ENCODE data around the gene CSF2RB.

The CSF2RB gene

GRCh38 chr22:36892292-36892691 is 21.1 kb upstream of the CSF2RB start:
- DNase-seq, result no peak

DNA sequence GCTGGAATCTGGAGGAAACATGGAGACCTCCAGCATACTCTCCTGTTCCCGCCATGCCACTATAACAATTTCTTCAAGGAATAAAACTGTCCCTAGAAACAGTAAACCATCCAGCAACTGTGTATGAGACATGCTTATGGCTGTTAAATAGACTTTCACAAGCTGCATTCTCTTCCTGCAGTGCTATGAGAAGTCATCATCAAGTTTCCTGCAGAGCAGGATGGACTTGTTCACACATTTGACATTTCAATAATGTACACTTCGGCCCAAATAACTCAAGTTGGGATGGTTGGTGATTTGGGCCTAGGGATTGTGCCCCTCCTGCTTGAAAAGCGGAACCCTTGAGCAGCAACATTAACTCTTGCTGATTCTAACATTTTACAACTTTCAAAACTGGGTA is 20.2 kb upstream of the CSF2RB start:
- DNase-seq, result no peak

- DNase-seq, result no peak
Observed at GRCh38 chr22:36894266-36894665, 19.2 kb upstream of the CSF2RB start.

DNA sequence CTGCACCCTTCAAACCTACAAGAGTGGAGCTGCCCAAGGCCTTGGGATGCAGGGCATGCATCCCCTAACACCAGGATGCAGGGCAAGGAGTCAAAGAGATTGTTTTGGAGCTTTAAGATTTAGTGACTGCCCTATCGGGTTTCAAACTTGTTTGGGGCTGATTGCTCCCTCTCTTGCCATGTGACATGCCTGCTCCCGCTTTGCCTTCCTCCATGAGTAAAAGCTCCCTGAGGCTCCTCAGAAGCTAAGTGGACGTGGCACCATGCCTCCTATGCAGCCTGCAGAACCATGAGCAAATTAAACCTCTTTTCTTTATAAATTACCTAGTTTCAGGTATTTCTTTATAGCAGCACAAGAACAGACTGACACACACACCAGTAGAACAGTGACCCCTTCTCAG is 15.8 kb upstream of the CSF2RB start:
- no peak for DNase-seq

GRCh38 chr22:36898690-36899089 is 14.7 kb upstream of the CSF2RB start:
- no peak for DNase-seq

- DNase-seq, result no peak
Observed at GRCh38 chr22:36899498-36899897, 13.9 kb upstream of the CSF2RB start.

DNA sequence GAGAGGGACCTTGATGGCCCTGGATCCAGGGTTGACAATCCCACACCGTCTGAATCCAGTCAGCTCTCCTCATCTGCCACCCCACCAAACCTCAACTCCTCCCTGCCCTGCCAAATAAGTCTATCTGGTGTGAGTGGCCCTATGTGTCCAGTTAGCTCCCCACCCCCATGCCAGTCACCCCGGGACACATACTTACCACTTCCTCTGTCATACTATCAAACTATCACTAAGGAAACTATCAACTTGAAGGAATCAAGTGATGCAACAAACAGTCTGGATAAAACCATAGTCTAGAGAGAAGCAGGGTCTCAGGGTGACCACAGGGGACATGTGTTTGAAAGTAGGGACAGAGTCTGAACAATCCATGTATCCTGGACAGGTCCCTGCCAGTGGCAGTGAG is 13.2 kb upstream of the CSF2RB start:
- no peak for DNase-seq

DNA sequence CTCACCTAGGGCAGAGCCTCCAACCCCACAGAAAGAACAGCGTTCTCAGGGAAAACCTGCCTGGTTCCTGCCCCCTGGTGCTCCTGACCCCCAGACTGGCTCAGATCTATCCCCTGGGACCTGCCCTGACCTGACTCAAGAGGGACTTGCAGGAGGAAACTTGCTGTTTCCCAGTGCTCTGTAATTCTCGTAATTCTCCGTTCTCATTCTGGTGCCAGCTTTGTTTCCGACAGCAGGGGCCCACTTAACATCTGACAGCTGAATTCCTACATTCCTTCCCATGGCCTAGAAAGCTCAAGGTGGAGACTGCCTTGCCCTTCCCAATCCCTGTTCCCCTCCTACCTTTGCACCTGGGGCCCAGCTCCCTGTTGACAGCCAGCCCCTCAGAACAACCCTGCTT is 12.5 kb upstream of the CSF2RB start:
- no peak for DNase-seq

DNA sequence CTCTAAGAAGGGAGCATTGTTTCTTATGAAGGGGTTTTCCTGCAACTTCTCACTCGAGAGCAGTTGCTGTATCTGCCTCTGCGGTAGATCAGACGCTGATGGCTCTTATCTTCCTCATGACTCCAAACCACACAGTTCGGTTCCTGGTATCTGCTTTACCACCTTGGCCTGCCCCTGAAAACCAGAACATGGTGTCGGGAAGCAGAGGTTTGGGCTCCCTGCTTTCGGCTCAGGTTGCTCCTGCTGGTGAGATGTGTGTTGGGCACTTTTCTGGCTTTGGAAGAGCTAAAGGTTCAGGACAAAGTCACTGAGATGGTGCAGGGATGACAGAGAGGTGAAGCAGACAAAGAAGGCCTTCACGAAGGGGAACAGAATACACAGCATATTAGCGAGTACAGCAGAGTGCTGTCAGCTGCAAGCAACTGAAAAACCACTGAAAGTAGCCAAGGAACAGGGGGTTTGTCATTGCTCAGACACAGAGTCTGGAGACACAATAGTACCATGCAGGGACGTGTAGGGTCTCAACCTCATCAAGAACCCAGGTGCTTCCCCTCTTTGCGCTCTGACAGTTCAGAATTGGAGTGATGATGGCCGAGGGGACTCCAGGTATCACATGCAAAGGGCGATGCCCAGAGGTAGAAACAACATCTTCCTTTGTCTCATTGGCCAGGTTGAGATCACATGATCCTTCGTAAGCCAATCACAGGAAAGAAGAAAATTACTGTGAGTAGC is 11.9 kb upstream of the CSF2RB start:
- DNase-seq, result peak; percentile 14

GRCh38 chr22:36902143-36902926 is 11.1 kb upstream of the CSF2RB start:
- no peak for DNase-seq

DNA sequence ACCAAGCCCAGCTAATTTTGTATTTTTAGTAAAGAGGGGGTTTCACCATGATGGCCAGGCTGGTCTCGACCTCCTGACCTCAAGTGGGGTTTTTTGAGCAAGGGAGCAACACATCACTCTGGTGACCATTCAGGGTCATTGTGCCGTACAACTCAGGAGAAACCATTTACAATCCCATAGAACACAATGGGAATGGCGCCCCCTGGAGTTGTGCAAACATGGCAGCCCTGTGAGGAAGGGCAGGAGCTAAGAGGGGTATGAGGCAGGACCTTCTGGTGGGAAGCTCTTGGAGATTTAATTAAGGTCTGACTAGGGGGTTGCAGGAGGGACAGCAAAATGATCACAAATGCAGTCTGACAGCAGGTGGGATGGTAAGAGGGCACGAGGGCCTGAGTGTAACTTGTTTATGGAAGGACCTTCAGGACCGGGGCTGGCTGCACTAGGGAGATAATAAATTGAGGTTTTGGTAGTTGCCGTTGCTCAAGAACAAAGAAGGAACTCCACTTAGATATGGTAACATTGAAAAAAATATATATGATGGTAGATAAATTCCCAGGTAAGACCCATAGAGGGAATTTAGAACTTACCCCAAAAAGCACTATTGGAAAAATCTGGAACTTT is 9.1 kb upstream of the CSF2RB start:
- no peak for DNase-seq

- no peak for DNase-seq
Observed at GRCh38 chr22:36907253-36908195, 5.9 kb upstream of the CSF2RB start.

DNA sequence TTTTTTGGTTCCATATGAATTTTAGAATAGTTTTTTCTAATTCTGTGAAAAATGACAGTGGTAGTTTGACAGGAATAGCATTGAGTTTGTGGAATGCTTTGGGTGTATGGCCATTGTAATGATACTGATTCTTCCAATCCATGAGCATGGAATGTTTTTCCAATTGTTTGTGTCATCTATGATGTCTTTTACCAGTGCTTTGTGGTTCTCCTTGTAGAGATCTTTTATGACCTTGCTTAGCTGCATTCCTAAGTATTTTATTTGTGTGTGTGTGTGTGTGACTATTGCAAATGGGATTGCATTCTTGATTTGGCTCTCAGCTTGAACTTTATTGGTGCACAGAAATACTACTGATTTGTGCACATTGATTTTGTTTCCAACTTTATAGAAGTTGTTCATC is 3.0 kb upstream of the CSF2RB start:
- no peak for DNase-seq

DNA sequence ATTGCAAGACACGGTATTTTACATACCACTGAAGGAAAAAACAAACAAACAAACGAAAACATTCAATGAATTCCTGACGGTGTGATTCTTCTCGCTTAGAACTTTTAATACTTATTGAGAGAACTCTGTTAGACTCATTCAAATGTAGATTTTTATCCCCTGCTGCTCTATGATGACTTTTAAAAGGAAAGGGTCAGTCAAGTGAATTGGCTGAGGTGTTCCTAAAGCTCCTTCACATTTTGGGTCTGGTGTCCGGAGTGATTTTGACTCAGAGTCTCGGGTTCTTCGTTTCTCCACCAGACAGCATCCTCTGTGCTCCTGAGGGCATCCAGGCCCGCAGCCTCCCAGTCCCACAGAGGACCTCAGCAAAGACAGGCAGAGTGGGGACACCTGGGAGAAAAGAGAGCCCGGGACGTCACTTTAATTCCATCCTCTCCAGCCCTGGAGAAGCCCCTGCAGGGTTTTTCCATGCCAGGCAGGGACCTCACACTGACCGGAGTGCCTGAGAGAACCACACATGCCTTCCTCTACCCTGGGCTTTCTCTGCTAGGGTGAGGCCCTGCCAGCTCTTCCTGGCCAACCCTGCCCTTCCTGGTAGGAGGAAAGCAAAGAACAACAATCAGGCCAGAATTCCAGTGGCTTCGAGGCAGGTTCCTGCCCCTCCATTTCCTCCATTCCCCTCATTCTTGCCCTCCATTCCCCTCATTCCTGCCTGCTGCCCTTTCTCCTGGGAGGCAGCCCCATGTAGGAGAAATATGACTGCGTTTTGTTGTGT is 1.4 kb upstream of the CSF2RB start:
- no peak for DNase-seq

DNA sequence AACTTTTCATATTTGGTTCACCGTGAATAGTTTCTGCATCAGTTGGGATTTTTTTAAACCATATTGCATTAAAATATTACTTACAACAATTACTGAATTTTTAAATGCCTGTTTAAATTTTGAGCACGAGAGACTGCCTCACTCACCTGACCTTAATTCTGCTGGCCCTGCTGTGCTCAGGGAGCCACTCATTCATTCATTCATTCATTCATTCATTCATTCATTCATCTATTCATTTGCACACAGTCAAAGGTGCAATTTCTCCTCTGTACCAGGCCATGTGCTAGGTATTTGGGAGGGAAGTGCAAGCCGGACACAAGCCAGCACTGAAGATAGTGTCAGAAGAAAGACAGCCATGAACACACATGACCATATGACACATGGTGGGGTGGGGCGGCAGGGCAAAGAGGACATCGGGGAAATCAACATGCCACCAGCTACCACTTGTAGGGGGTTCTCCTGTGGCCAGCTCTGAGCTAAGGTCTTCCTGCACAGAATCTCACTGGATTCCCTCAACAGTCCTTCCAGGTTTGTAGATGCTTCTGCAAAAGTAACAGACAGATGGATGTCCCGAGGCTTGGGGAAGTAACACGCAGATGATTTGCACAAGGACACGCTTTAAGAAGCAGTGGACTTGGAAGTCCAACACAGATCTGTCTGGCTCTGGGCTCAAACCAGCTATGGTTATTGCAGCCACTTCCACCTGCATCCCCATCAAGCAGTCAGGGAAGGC is 568 bp upstream of the CSF2RB start:
- DNase-seq, result no peak

GRCh38 chr22:36914390-36914752 is 943 bp downstream of the CSF2RB start:
- DNase-seq, result no peak

DNA sequence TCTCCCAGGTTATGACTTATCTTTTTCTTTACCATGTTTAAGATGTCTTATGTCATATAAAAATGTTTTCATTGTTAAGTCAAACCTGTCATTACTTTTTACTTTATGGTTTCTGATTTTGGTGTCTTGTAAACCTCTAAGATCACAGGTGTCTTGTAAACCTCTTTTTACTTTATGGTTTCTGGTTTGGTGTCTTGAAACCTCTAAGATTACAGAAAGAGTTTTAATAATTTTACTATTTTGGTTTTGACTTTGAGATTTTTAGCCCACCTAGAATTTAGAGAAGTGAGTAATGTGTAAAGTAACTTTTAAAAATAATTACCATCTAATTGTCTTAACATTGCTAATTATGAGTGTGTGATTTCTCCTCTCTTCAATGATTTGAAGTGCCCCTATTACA is 2.6 kb downstream of the CSF2RB start:
- DNase-seq, result no peak

DNA sequence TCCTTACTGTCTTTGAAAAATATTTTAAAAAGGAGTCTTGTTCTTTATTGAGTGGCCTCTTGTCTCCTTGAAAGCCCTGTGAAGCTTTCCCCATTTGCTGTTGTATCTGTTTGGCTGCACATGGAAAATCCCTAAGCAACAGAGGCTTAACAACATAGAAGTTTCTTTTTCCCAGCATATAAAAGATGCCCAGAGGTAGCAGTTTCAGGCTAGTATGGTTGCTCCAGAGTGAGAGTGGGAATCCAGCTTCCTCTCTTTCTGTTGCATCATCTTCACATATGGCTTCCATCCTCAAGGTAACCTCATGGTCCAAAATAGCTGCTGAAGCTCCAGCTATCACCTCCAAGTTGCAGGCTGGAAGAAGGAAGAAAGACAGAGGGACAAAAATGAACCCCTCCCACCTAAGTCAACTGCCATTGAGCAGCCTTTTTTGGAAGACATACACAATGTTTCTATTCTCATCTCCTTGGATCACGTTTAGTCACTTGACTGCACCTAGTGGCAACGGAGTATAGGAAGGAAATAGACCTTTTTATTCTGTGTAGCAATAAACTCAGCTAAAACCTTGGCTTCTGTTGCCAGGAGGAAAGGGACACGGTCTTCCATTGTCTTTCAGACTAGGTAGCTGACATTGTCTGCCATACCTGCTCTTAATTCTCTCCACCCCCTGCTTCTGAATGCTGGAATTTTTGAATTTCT is 5.3 kb downstream of the CSF2RB start:
- no peak for DNase-seq

DNA sequence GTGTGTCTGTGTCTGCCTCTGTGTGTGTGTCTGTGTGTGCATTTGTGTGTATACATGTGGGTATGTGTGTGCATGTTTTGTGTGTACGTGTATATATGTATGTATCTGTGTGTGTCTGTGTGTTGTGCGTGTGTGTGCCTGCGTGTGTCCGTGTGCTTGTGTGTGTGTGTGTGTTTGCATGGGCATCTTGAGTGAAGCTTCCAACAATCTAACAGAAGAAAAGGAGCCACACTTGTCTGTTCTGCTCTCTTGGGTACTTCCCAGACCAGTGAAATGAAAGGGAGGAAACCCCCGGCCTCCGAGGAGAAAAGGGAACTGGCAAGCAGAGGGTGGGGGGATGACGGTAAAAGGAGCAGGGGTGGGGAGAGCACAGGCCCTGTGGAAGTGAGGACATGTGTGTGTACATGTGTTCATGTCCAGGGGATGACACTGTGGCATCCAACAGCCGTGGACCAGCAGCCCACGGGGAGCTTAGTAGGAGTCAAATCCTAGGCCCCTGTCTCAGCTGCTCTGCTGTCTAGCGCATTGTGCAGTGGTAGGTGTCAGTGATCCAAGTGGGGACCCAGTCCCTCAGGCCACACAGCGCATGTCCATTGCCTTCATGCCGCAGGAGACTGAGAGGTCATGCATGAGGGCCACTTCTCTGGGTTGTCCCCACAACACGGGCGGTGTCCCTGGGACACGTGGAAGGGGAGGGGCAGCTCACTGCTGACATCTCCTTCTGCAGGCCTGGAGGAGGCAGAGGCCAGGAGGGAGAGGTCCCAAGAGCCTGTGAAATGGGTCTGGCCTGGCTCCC is 8.1 kb downstream of the CSF2RB start:
- peak; percentile 19 for DNase-seq

GRCh38 chr22:36922105-36922608 is 8.7 kb downstream of the CSF2RB start:
- DNase-seq, result no peak
